NCI-H524 (cell line): ENCODE results near the gene STX7.

Experiments
- DNase-seq, 2 experiments: peaks; one replicate each; lab custom pipeline; 2025; lab: John Stamatoyannopoulos, UW

STX7 gene

GRCh38 chr6:132412656-132413498, 100.0 kb downstream of the STX7 start:
- no peak for DNase-seq

- no peak for DNase-seq
Observed at GRCh38 chr6:132411296-132411695, 101.6 kb downstream of the STX7 start.

- no peak for DNase-seq
Observed at GRCh38 chr6:132410830-132411229, 102.1 kb downstream of the STX7 start.

- DNase-seq = no peak
Observed at GRCh38 chr6:132405143-132405915, 107.6 kb downstream of the STX7 start.

GRCh38 chr6:132404736-132405135, 108.2 kb downstream of the STX7 start:
- no peak for DNase-seq

GRCh38 chr6:132404330-132404729, 108.6 kb downstream of the STX7 start:
- no peak for DNase-seq

GRCh38 chr6:132401618-132402285, 111.2 kb downstream of the STX7 start:
- no peak for DNase-seq

GRCh38 chr6:132400883-132401617, 111.9 kb downstream of the STX7 start, which contains the start of gene MOXD1:
Gene MOXD1 (minus strand): TSS chr6:132401475. CDS start chr6:132401426, 49 bp downstream.
- DNase-seq = peak in 1 of 2 experiments; percentile 49

- peak in 1 of 2 experiments; percentile 30 for DNase-seq
Observed at GRCh38 chr6:132400555-132400882, 112.4 kb downstream of the STX7 start.

- no peak for DNase-seq
Observed at GRCh38 chr6:132399376-132400074, 113.4 kb downstream of the STX7 start.
